Left forelimb (tissue), 1 donor: ENCODE data around the gene LYZL1.
"Not testable (repeated sequence)": the region's sequence is repeated elsewhere in the genome, so short reads cannot be mapped to it uniquely, and the experiment has no call there.

Experiments used
- DNase-seq: peaks from one replicate; pipeline ENCODE4 v3.0.0-alpha.2; 2018; ENCODE audit warnings: low spot score

The LYZL1 gene

DNA sequence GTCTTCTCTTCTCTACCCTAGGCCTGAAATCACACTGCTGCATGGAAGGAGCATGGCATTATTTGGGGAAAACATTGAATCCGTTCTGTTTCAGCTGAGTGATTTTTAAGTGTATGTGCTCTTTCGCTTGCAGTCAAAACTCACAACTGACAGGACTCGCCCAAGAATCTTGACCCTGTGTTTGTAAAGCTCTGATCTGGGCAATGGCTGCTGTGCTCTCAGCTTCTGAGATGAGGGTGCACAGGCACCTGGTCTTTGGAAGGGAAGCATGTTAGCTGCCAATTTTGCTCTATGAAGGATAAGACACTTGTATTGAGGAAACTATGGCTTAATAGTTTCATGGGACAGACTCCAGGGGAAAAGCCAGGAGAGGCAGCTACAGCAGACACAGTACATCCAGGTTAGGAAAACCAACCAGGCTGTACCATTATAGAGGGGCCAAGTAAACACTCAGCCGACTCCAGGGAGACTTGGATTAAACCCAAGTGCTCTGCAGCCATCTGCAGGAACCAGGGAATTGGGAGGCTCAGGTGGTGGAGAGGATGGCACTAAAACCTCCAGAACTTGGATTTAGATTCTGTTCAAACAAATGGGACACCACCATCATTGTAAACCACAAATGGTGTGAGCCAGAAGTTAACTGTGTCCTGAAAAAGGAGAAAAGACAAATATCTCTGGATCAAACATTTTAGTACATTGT lies 43.3 kb downstream of the LYZL1 start:
- no peak for DNase-seq

GRCh38 chr10:29332761-29333148 lies 43.9 kb downstream of the LYZL1 start:
- DNase-seq: no peak

- DNase-seq: not testable (repeated sequence)
Observed at GRCh38 chr10:29337526-29337925, 48.7 kb downstream of the LYZL1 start.

DNA sequence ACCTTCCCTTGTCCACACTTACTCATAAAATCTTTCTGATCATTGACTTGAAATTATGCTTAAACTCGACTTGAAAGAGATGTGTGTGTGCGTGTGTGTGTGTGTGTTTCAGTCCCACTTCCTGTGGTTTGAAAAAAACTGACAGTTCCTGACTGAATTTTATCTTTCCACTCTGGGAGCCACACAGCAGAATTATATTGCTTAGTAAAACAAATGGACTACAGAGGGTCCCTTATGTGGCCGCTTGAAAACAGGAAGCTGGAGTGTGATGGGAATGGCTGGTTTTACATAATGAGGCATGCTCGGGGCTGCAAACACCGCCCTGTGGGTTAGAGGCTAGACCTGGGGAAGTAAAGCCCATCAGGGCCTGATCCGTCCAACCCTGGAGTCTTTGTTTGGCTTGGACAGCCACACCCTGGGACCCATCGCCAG lies 54.8 kb downstream of the LYZL1 start:
- DNase-seq: no peak

DNA sequence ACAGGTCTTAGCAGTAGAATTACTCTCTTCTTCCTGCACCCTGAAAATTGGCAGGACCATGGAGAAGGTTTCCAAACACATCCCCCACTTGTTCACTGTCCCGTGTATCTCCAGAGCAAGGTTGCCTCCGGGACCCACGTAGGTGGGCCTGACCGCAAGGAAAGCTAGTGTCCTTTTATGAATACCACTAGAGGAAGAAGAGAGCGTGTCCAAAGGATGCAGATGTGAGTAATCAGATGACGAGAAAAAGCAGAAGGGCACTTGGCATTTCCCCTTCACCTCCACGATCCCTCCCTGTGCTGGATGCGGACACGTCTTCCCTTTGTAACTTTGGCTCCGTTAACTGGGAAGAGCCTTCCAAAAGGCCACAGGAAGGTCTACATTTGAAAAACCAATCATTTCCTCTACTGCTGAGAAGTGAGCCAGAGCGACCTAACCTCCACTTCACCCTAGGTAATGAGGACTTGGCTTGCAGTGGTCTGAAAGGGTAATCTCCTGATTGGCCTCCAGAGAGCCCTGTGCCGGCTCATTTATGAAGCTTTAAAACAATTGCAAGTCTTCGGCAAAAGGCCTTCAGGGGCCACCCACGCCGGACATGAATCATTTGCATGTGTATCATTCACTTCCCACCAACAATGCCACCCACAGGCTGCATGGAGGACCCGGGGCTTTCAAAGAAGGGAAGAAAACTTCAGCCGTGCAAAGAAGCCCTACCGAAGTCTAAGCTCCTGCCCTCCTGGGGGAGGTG lies 55.4 kb downstream of the LYZL1 start:
- DNase-seq: peak; percentile 71

- no peak for DNase-seq
Observed at GRCh38 chr10:29345144-29345909, 56.5 kb downstream of the LYZL1 start.

GRCh38 chr10:29345910-29346209 lies 57.0 kb downstream of the LYZL1 start:
- DNase-seq: no peak

DNA sequence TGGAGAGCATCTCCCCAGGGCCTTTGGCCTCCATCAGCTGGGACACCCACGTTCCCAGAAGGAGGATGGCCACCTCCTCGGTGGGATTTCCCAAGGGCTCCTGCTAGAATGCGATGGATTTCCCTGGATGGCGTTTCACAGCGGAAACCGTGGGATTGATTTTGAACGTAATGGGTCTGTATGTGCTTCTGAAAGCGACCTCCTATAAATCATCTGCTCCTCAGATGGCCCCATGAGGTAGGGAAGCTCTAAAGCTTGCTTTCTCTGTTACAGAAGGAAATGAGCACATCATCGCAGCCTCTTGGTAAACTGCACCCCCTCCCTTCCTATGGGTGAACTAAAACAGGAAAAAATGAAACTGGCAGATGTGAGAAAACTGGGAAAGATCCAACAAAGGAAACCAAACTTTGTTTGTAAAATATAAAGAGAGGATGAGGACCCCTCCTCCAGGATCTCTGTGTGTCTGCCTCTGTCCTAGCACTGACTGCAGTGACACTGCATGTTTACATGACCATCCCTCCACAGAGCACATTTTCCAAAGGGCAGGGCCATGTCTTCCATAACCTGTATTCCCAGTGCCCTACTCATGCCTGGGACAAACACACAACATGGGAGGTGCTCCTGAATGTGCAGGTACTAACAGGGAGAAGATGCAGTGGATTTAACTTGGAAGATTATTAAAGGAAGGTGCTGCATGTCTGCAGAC lies 57.6 kb downstream of the LYZL1 start:
- no peak for DNase-seq

DNA sequence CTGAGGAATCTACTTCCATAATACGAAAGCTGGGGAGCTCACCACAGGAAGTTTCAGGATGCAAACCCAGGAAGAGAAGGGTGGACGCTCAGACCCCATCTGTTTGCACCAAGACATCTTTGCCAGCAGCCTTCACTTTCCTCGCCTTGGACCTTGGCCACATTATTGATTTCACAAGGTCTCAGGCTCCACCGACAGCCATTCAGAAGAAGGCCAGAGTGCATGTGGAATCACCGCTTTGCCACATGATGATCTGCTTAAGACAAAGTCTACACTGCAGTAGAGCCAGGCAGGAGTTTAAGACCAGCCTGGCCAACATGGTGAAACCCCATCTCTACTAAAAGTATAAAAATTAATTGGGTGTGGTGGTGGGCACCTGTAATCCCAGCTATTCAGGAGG lies 60.0 kb downstream of the LYZL1 start:
- DNase-seq: no peak

DNA sequence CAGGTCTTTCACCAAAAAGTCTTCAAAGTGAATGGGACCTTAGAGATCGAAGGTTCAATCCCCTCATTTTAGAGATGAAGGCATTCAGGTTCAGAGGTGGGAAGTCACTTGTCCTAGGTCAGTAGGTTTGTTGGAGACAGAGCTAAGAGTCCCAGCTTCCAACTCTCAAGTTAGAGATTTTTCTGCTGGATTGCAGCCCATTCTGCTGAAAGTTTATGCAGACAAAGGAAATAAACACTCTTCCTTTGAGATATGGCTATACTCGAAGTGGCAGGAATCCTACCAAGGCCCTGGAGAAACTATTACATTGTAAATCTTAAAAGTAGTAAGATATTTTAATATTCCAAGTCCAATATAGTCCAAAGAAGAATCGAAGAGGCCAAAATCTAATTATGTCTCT lies 64.4 kb downstream of the LYZL1 start:
- DNase-seq: no peak

DNA sequence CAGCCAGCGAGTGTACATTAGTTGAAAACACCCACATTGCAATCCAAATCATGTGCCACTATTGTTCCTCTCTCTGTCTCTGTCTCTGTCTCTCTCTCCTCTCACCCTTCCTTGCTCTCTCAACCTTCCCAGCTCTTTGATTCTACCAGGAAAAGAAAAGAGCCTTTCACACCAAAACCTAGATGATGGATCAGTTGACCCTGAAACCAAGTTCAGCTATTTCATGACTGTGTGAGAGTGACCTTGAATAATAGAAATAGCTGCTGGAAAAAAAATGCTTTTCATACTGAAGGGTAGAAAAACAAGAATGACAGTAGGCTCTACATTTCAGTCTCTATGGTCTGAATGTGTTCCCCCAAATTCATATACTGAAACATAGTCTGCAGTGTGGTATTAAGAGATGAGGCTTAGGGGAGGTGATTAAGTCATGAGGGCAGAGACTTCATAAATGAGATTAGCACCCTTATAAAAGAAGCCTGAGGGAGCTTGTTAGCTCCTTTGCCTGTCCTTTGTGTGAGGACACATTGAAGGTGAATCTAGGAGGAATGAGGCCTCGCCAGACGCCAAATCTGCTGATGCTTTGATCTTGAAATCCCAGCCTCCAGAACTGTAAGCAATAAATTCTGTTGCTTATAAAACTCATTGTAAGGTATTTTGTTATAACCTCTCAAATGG lies 65.2 kb downstream of the LYZL1 start:
- no peak for DNase-seq

- DNase-seq: no peak
Observed at GRCh38 chr10:29355411-29355991, 66.6 kb downstream of the LYZL1 start.

GRCh38 chr10:29356931-29357330 lies 68.1 kb downstream of the LYZL1 start:
- no peak for DNase-seq

DNA sequence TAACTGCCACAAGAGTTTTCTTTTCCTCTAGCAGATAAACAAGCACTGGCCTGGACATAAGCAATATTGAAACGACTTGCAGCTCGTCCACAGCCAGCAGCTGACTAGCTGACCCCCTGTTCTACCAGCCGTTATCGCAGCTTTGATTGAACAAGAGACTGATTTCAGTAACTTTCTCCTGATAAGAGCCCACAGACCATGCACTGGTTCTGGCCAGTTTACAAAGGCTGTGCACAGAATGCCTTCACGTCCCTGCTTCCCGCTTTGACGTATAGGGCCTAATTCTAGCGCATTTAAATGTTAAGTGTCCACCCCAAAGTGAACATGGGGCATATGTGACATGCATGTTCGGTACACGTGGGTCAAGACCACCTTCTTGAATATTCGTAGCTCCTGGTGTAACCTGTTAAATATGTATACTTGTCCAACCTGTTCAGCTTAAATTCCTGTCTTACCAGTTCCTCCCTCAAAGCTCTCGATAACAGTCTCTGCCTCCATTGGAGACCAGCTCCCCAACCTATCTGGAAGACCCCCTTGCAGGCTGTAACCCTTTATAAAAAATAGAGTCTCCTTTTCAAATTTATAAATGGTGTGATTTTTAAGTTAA lies 69.2 kb downstream of the LYZL1 start:
- no peak for DNase-seq

- not testable (repeated sequence) for DNase-seq
Observed at GRCh38 chr10:29360215-29360853, 71.5 kb downstream of the LYZL1 start.
